GM23248 (cell line): ENCODE results near the gene IGF1R. TPM values are rescaled to one million over a fixed set of nuclear protein-coding genes. Genes with fewer than 3 reads are reported as not detected.

ENCODE experiments used
- DNase-seq: peaks from one replicate; pipeline ENCODE4 v3.0.0-alpha.2; 2015
- H2AFZ ChIP-seq: fragments of 200-600 bp; sonication (generic); 2 replicates; pipeline ENCODE4 v1.6.1; 2016; ENCODE audit warnings: antibody characterized with exemption
- H3F3A ChIP-seq: fragments of 200-600 bp; sonication (generic); 2 replicates; pipeline ENCODE4 v1.6.1; 2016; ENCODE audit warnings: mild to moderate bottlenecking, antibody characterized with exemption, mixed run types; ENCODE audit not compliant: insufficient read depth
- H3K27ac ChIP-seq: fragments of 200-600 bp; sonication (generic); 2 replicates; pipeline ENCODE4 v1.5.1; 2016; ENCODE audit warnings: mild to moderate bottlenecking
- H3K27me3 ChIP-seq: fragments of 200-600 bp; sonication (generic); replicated peaks from 2 replicates; pipeline ENCODE4 v1.6.1; 2016; ENCODE audit warnings: mild to moderate bottlenecking; ENCODE audit not compliant: insufficient read depth
- H3K36me3 ChIP-seq: fragments of 200-600 bp; sonication (generic); 2 replicates; pipeline ENCODE4 v1.6.1; 2016; ENCODE audit warnings: low read depth, mild to moderate bottlenecking
- H3K4me1 ChIP-seq: fragments of 200-600 bp; sonication (generic); 2 replicates; pipeline ENCODE4 v1.6.1; 2016; ENCODE audit warnings: mild to moderate bottlenecking; ENCODE audit not compliant: insufficient read depth
- H3K4me2 ChIP-seq: fragments of 200-600 bp; sonication (generic); one replicate; pipeline ENCODE4 v1.6.1; 2016; ENCODE audit warnings: mild to moderate bottlenecking; ENCODE audit not compliant: unreplicated experiment
- H3K4me3 ChIP-seq: fragments of 200-600 bp; sonication (generic); 2 replicates; pipeline ENCODE4 v1.5.1; 2016; ENCODE audit warnings: mild to moderate bottlenecking
- H3K79me2 ChIP-seq: fragments of 200-600 bp; sonication (generic); 2 replicates; pipeline ENCODE4 v1.6.1; 2016; ENCODE audit warnings: mild to moderate bottlenecking; ENCODE audit not compliant: insufficient read depth
- H3K9ac ChIP-seq: fragments of 200-600 bp; sonication (generic); 2 replicates; pipeline ENCODE4 v1.6.1; 2016; ENCODE audit warnings: mild to moderate bottlenecking
- H3K9me2 ChIP-seq: fragments of 200-600 bp; sonication (generic); 2 replicates; pipeline ENCODE4 v1.6.1; 2016; ENCODE audit warnings: mixed run types, mild to moderate bottlenecking, moderate library complexity; ENCODE audit not compliant: insufficient read depth
- H3K9me3 ChIP-seq: fragments of 200-600 bp; sonication (generic); one replicate; pipeline ENCODE4 v1.6.1; 2017; ENCODE audit warnings: low read depth
- H4K20me1 ChIP-seq: fragments of 200-600 bp; sonication (generic); 2 replicates; pipeline ENCODE4 v1.6.0; 2016; ENCODE audit not compliant: insufficient read depth
- EZH2 ChIP-seq: fragments of 200-600 bp; sonication (generic); IDR thresholded peaks from 2 replicates; pipeline ENCODE4 v1.6.1; 2018; ENCODE audit warnings: antibody characterized with exemption, mild to moderate bottlenecking; ENCODE audit not compliant: insufficient read depth, poor library complexity, severe bottlenecking
- EZH2phosphoT487 ChIP-seq: fragments of 200-600 bp; sonication (generic); IDR thresholded peaks from 2 replicates; pipeline ENCODE4 v1.6.1; 2018; ENCODE audit warnings: antibody characterized with exemption, moderate library complexity, mild to moderate bottlenecking, low read depth; ENCODE audit not compliant: insufficient read depth
- WGBS, 2 experiments: methylation state at CpG; one replicate each; pipeline ENCODE4 v1.1.6; 2015 to 2017; ENCODE audit warnings: low lambda C conversion rate in 2 of 2, low coverage in 1 of 2; ENCODE audit errors: missing lambda C conversion rate in 2 of 2; 5-methylcytosine and 5-hydroxymethylcytosine counted together
- in situ Hi-C: fragments of 300-500 bp; cut with MboI; formaldehyde crosslinking; loops from 2 replicates; pipeline ENCODE4 v1.15.0; 2020
- polyA plus RNA-seq: library from polyadenylated mRNA; unstranded; fragments of >200 nt; fragmentation: Nextera tagmentation; extraction: Ambion mirVana; gene quantifications from 2 replicates; pipeline ENCODE4 v1.2.1, GENCODE V29; 2016
- total RNA-seq: library from RNA; depleted of rRNA; stranded (reverse); fragments of >200 nt; shearing (Covaris generic); gene quantifications from 2 replicates; pipeline ENCODE4 v1.2.3, GENCODE V29; 2014

The IGF1R gene
- total and polyA plus RNA-seq, 2 experiments from 2014 or later, result 22.0 to 48.6 TPM

GRCh38 chr15:98967096-98967495 is 318.8 kb downstream of the IGF1R start:
- Histone ChIP-seq H3K27ac (no peak overlapping the region), H3K9me2 (no peaks in the 10 kb centered on the region), H3K9ac (no peak overlapping the region), H3K4me3 (no peak overlapping the region), H3K27me3 (no peaks in the 10 kb centered on the region), H3K4me1 (peaks cover 12% of the 10 kb centered on the region), H3K4me2 (no peak overlapping the region), H4K20me1 (no peaks in the 10 kb centered on the region), H3K9me3 (no peaks in the 10 kb centered on the region), H3K79me2 (no peaks in the 10 kb centered on the region), H3F3A (peaks cover 16% of the 10 kb centered on the region; the same call in 1 of the 2 replicates), H2AFZ (no peak overlapping the region), H3K36me3 (peaks cover 18% of the 10 kb centered on the region)
- in situ Hi-C loops, result no loop called here
- no peak for TF ChIP-seq EZH2phosphoT487
- TF ChIP-seq EZH2, result no peak
- WGBS, 2 experiments, result 82 to 95% methylated on average over 5 of the region's 5 CpGs
- DNase-seq, result no peak

DNA sequence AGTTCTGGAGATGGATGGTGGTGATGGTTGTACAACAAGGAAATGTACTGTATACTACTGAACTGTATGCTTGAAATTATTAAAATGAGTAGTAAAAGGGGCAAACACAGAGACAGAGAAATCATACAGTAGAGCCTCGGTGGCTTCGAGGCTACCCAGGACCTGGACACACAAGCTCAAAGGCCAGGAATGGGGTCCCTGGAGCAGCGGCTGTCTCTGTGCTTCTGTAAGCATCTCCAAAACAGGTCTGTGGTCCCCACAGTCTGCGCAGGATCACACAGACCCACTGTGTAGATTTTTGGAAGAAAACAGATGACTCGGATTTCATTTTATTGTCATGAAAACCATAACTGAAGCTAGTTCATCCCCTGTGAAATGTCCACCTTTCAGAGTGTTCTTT is 319.6 kb downstream of the IGF1R start:
- peaks cover 12% of the 10 kb centered on the region for H3K4me1 ChIP-seq
- H3K9me3 ChIP-seq, result no peaks in the 10 kb centered on the region
- H3K27me3 ChIP-seq, result no peaks in the 10 kb centered on the region
- no peak overlapping the region for H2AFZ ChIP-seq
- H3K9me2 ChIP-seq, result no peaks in the 10 kb centered on the region
- no peaks in the 10 kb centered on the region for H3K79me2 ChIP-seq
- in situ Hi-C loops, result no loop called here
- 97% methylated on average over 5 of the region's 5 CpGs for WGBS, 2 experiments
- no peak overlapping the region for H3K4me3 ChIP-seq
- peaks cover 9% of the 10 kb centered on the region; the same call in 1 of the 2 replicates for H3F3A ChIP-seq
- H4K20me1 ChIP-seq, result no peaks in the 10 kb centered on the region
- H3K4me2 ChIP-seq, result no peak overlapping the region
- no peak for TF ChIP-seq EZH2phosphoT487
- TF ChIP-seq EZH2, result no peak
- H3K9ac ChIP-seq, result no peak overlapping the region
- H3K27ac ChIP-seq, result no peak overlapping the region
- DNase-seq, result no peak
- peaks cover 11% of the 10 kb centered on the region; the same call in 1 of the 2 replicates for H3K36me3 ChIP-seq

GRCh38 chr15:98968576-98968975 is 320.2 kb downstream of the IGF1R start:
- H3K36me3 ChIP-seq, result peaks cover 4% of the 10 kb centered on the region; the same call in 1 of the 2 replicates
- H3K27ac ChIP-seq, result no peak overlapping the region
- no peaks in the 10 kb centered on the region for H3K9me2 ChIP-seq
- no peak overlapping the region for H3K4me3 ChIP-seq
- 75% methylated on average over 10 of the region's 10 CpGs for WGBS, 2 experiments
- DNase-seq, result no peak
- no peak overlapping the region for H3K4me2 ChIP-seq
- no peaks in the 10 kb centered on the region for H3K9me3 ChIP-seq
- no peaks in the 10 kb centered on the region for H4K20me1 ChIP-seq
- H3K79me2 ChIP-seq, result no peaks in the 10 kb centered on the region
- TF ChIP-seq EZH2 (no peak), EZH2phosphoT487 (no peak)
- no peaks in the 10 kb centered on the region for H3K27me3 ChIP-seq
- no peak overlapping the region for H3K9ac ChIP-seq
- H3K4me1 ChIP-seq, result peaks cover 12% of the 10 kb centered on the region
- peaks cover 5% of the 10 kb centered on the region; the same call in 1 of the 2 replicates for H3F3A ChIP-seq
- H2AFZ ChIP-seq, result no peak overlapping the region
- in situ Hi-C loops, result no loop called here

DNA sequence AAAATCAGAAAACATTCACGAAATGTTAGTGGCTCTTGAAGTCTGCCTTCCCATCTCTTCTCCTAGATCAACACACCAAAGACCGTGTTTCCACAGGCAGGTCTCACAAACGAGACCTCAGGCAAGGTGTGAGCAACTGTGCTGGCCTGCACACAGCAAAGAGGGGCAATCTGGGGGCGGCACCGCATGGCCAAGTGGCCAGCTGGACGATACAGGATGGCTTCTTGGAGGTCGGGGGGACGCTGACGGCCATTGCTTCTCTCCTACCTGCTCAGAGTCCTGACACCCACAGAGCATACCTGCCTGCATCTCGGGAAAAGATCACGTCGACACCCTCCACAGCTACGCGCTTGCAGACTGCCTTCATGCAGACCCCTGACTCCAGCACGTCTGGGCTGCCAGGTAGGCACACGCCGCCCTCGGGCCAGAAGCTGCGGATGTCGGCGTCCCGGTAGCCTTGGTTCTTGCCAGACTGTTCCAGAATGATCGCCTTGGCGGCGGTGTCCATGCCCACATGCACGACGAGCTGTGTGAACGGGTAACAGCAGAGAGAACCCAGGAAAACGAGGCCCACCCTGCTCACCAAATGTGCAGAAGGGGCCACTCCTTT is 320.9 kb downstream of the IGF1R start:
- H3K9ac ChIP-seq, result no peak overlapping the region
- no peaks in the 10 kb centered on the region for H4K20me1 ChIP-seq
- H3K27ac ChIP-seq, result no peak overlapping the region
- TF ChIP-seq EZH2, result no peak
- no peak for TF ChIP-seq EZH2phosphoT487
- H3K4me3 ChIP-seq, result no peak overlapping the region
- no peak for DNase-seq
- no peaks in the 10 kb centered on the region for H3F3A ChIP-seq
- no peaks in the 10 kb centered on the region for H3K36me3 ChIP-seq
- H2AFZ ChIP-seq, result no peak overlapping the region
- H3K27me3 ChIP-seq, result no peaks in the 10 kb centered on the region
- H3K9me2 ChIP-seq, result no peaks in the 10 kb centered on the region
- in situ Hi-C loops, result no loop called here
- no peaks in the 10 kb centered on the region for H3K9me3 ChIP-seq
- no peaks in the 10 kb centered on the region for H3K79me2 ChIP-seq
- 89 to 90% methylated on average over 29 of the region's 29 CpGs for WGBS, 2 experiments
- no peak overlapping the region for H3K4me2 ChIP-seq
- peaks cover 12% of the 10 kb centered on the region for H3K4me1 ChIP-seq

DNA sequence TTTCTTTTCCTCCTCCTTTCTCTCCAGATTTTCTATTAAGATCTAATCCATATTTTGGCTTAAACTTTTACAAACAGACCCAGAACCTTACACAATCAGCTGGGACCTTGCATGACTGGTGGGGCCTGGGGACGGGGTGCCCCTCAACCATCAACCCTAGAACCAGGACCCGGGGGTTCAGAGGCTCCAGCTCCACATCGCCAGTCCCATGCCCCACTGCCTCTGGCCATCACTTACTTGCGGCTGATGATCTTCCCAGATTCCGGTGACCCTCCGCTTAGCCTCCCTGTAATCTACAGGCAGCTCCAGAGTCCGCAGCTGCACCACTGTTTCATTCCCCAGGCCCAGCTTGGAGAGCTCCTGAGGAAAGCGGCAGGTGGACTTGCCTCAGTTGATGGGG is 322.5 kb downstream of the IGF1R start:
- DNase-seq, result no peak
- Histone ChIP-seq H3K27ac (no peak overlapping the region), H3F3A (no peaks in the 10 kb centered on the region), H3K36me3 (no peaks in the 10 kb centered on the region), H3K9me2 (no peaks in the 10 kb centered on the region), H2AFZ (no peak overlapping the region), H4K20me1 (no peaks in the 10 kb centered on the region), H3K4me2 (no peak overlapping the region), H3K9ac (no peak overlapping the region), H3K9me3 (no peaks in the 10 kb centered on the region), H3K4me3 (no peak overlapping the region), H3K27me3 (no peaks in the 10 kb centered on the region), H3K79me2 (no peaks in the 10 kb centered on the region), H3K4me1 (peaks cover 10% of the 10 kb centered on the region)
- in situ Hi-C loops, result no loop called here
- WGBS, 2 experiments, result 89 to 90% methylated on average over 8 of the region's 8 CpGs
- no peak for TF ChIP-seq EZH2
- TF ChIP-seq EZH2phosphoT487, result no peak
